ENCODE data around the gene LMBR1L.

Gene LMBR1L

DNA sequence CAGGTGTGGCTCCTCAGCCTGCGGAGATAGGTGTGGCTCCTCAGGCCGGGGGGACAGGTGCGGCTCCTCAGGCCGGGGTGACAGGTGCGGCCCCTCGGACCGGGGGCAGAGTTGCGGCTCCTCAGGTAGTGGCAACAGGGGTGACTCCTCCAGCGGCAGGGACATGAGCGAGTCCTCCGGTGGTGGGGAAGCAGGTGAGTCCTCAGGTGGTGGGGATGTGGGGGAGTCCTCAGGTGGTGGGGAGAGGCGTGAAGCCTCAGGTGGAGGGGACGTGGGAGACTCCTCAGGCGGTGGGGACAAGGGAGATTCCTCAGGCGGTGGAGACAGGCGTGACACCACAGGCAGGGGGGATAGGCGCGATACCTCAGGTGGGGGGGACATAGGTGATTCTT lies 59.3 kb downstream of the LMBR1L start:
- H3K4me3 Mint-ChIP-seq, result no peak overlapping the region
- DNase-seq, result no peak
- TF ChIP-seq CTCF (IDR thresholded peaks at IDR 0.05), result no peak
- peaks cover 74% of the 10 kb centered on the region for H3K36me3 Mint-ChIP-seq (ENCODE audit: low read depth)
- H3K9me3 Mint-ChIP-seq, result no peaks in the 10 kb centered on the region
- H3K27ac Mint-ChIP-seq, result no peak overlapping the region
- peaks cover 10% of the 10 kb centered on the region for H3K4me1 Mint-ChIP-seq
- H3K27me3 Mint-ChIP-seq (ENCODE audit: low read depth, poor library complexity), result peaks cover 3% of the 10 kb centered on the region

DNA sequence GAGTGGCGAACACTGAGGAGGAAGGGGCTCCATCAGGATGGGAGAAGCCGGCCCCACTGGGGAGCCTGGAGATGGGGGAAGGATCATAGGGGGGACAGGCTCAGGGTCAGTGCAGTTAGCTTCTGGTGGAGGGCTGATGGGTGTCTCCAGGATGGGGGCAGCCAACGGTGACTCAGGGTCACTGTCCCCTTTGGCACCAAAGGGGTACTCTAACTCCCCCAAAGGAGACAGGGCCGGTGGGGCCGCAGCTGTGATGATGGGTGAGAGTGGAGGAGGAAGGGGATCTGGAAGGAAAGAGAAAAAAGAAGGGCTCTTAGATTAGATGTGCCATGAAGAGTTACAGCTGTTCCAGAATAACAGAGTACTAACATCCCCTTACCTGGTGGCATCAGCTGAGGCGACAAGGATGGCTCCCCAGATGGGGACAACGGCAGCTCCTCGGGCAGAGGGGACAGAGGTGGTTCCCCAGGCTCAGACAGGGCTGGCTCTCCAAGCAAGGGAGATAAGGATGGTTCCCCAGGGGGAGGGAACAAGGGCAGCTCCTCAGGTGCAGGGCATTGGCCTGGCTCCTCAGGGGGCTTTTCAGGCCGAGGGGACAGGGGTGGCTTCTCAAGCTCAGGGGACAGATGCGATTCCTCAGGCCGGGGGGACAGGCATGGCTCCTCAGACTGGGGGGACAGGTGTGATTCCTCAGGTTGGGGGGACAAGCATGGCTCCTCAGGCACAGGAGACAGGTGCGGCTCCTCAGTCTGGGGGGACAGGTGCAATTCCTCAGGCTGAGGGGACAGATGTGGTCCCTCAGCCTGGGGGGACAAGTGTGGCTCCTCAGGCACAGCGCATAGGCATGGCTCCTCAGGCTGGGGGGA lies 59.9 kb downstream of the LMBR1L start:
- no peaks in the 10 kb centered on the region for H3K9me3 Mint-ChIP-seq
- no peak overlapping the region for H3K4me3 Mint-ChIP-seq
- H3K27me3 Mint-ChIP-seq (ENCODE audit: low read depth, poor library complexity), result peaks cover 5% of the 10 kb centered on the region
- H3K36me3 Mint-ChIP-seq (ENCODE audit: low read depth), result peaks cover 77% of the 10 kb centered on the region
- H3K4me1 Mint-ChIP-seq, result peaks cover 4% of the 10 kb centered on the region
- H3K27ac Mint-ChIP-seq, result no peak overlapping the region
- no peak for DNase-seq
- no peak for TF ChIP-seq CTCF (IDR thresholded peaks at IDR 0.05)

- no peak for DNase-seq
- peaks cover 74% of the 10 kb centered on the region for H3K36me3 Mint-ChIP-seq (ENCODE audit: low read depth)
- no peak overlapping the region for H3K4me3 Mint-ChIP-seq
- H3K9me3 Mint-ChIP-seq, result no peaks in the 10 kb centered on the region
- H3K27ac Mint-ChIP-seq, result no peak overlapping the region
- H3K27me3 Mint-ChIP-seq (ENCODE audit: low read depth, poor library complexity), result peaks cover 5% of the 10 kb centered on the region
- H3K4me1 Mint-ChIP-seq, result no peaks in the 10 kb centered on the region
- no peak for TF ChIP-seq CTCF (IDR thresholded peaks at IDR 0.05)
Observed at GRCh38 chr12:49049566-49050224, 61.0 kb downstream of the LMBR1L start.

- Mint-ChIP-seq H3K27me3 (ENCODE audit: low read depth, poor library complexity) (peaks cover 5% of the 10 kb centered on the region), H3K36me3 (ENCODE audit: low read depth) (peaks cover 78% of the 10 kb centered on the region), H3K9me3 (no peaks in the 10 kb centered on the region), H3K4me1 (no peaks in the 10 kb centered on the region), H3K4me3 (no peak overlapping the region), H3K27ac (no peak overlapping the region)
- TF ChIP-seq CTCF (IDR thresholded peaks at IDR 0.05), result no peak
- no peak for DNase-seq
Observed at GRCh38 chr12:49048953-49049352, 61.7 kb downstream of the LMBR1L start.
